SK-N-SH (cell line): Measurements from ENCODE around the gene IFIT1B.
"Not testable (repeated sequence)": the region's sequence is repeated elsewhere in the genome, so short reads cannot be mapped to it uniquely, and the experiment has no call there.

Experiments used
- MEF2A ChIP-seq: IDR thresholded peaks from 2 replicates; pipeline ENCODE4 v1.4.0; 2012; ENCODE audit warnings: low read depth, borderline replicate concordance
- YY1 ChIP-seq: IDR thresholded peaks from 2 replicates; pipeline ENCODE4 v1.4.0; 2012; ENCODE audit warnings: low read depth, mild to moderate bottlenecking
- TF ChIP-seq, protein P1 (sequence below): fragments of 200-600 bp; sonication (generic); IDR thresholded peaks from 2 replicates; pipeline ENCODE4 v1.6.1; 2017; ENCODE audit warnings: antibody characterized with exemption, mild to moderate bottlenecking, moderate library complexity

DNA sequence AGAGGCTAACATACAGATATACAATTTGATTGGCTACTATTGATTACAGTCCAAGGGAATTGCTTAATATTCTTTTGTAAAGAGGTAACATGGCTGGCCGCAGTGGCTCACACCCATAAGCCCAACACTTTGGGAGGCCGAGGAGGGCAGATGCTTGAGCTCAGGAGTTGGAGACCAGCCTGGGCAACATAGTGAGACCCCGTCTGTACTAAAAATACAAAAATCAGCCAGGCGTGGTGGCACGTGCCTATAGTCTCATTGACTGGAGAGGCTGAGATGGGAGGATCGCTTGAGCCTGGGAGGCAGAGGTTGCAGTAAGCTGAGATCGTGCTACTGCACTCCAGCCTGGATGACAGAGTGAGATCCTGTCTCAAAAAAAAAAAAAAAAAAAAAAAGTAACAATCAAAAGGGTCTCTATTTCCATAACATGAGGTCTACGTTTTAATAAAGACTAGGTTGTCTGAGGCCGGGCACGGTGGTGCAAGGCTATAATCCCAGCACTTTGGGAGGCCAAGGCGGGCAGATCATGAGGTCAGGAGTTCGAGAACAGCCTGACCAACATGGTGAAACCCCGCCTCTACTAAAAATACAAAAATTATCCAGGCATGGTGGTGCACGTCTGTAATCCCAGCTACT is 46.3 kb upstream of the IFIT1B start:
- not testable (repeated sequence) for TF ChIP-seq MEF2A, YY1
- TF ChIP-seq, protein P1, sequence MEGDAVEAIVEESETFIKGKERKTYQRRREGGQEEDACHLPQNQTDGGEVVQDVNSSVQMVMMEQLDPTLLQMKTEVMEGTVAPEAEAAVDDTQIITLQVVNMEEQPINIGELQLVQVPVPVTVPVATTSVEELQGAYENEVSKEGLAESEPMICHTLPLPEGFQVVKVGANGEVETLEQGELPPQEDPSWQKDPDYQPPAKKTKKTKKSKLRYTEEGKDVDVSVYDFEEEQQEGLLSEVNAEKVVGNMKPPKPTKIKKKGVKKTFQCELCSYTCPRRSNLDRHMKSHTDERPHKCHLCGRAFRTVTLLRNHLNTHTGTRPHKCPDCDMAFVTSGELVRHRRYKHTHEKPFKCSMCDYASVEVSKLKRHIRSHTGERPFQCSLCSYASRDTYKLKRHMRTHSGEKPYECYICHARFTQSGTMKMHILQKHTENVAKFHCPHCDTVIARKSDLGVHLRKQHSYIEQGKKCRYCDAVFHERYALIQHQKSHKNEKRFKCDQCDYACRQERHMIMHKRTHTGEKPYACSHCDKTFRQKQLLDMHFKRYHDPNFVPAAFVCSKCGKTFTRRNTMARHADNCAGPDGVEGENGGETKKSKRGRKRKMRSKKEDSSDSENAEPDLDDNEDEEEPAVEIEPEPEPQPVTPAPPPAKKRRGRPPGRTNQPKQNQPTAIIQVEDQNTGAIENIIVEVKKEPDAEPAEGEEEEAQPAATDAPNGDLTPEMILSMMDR: not testable (repeated sequence)
